ENCODE data around the gene EVI5. TPM values are rescaled to one million over a fixed set of nuclear protein-coding genes. Genes with fewer than 3 reads are reported as not detected.

EVI5 gene
- total RNA-seq, 1 experiment from 2014 or later, result 31.6 TPM

DNA sequence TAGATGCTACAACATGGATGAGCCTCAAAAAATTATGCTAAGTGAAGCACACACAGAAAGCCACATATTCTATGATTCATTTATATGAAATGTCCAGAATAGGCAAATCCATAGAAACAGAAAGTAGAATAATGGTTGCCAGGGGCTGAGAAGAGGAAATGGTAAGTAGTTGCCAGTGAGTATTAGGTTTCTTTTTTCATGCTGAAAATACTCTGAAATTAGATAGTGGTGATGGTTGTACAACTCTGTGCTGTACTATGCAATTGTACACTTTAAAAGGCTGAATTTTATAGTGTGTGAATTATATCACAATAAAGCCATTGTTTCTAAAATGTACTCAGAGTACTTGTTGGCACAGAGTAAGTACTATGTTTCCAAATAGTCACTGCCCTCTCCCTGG is 282.7 kb downstream of the EVI5 start:
- Histone ChIP-seq H3K4me3 (ENCODE audit: low read depth, low read length, poor library complexity, severe bottlenecking) (no peak overlapping the region), H3K9me3 (ENCODE audit: low read depth, low read length, poor library complexity, severe bottlenecking) (no peaks in the 10 kb centered on the region), H3K36me3 (ENCODE audit: insufficient read depth, low read length, poor library complexity, severe bottlenecking) (no peaks in the 10 kb centered on the region), H3K4me1 (ENCODE audit: insufficient read depth, low read length, poor library complexity, severe bottlenecking) (no peaks in the 10 kb centered on the region), H3K27me3 (replicated peaks; ENCODE audit: insufficient read depth, low read depth, low read length, poor library complexity) (no peaks in the 10 kb centered on the region), H3K27ac (ENCODE audit: low read depth, low read length, poor library complexity, severe bottlenecking) (no peak overlapping the region)
- TF ChIP-seq EZH2 (IDR thresholded peaks at IDR 0.05; ENCODE audit: borderline replicate concordance, low read depth, low read length, poor library complexity, severe bottlenecking), result no peak
- TF ChIP-seq, protein P1, sequence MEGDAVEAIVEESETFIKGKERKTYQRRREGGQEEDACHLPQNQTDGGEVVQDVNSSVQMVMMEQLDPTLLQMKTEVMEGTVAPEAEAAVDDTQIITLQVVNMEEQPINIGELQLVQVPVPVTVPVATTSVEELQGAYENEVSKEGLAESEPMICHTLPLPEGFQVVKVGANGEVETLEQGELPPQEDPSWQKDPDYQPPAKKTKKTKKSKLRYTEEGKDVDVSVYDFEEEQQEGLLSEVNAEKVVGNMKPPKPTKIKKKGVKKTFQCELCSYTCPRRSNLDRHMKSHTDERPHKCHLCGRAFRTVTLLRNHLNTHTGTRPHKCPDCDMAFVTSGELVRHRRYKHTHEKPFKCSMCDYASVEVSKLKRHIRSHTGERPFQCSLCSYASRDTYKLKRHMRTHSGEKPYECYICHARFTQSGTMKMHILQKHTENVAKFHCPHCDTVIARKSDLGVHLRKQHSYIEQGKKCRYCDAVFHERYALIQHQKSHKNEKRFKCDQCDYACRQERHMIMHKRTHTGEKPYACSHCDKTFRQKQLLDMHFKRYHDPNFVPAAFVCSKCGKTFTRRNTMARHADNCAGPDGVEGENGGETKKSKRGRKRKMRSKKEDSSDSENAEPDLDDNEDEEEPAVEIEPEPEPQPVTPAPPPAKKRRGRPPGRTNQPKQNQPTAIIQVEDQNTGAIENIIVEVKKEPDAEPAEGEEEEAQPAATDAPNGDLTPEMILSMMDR (conservative IDR thresholded peaks at IDR 0.05; ENCODE audit: low read depth, low read length), result no peak
- ChIA-PET POLR2A (ENCODE audit: low non-redundant PET) (no interaction called here), CTCF (no interaction called here)
- no peak for DNase-seq (ENCODE audit: low spot score)
- intact Hi-C loops (cut with micrococcal nuclease; ENCODE audit: unreplicated experiment), result no loop called here
- BruUV-seq (replicated peaks), result no TSS peak

DNA sequence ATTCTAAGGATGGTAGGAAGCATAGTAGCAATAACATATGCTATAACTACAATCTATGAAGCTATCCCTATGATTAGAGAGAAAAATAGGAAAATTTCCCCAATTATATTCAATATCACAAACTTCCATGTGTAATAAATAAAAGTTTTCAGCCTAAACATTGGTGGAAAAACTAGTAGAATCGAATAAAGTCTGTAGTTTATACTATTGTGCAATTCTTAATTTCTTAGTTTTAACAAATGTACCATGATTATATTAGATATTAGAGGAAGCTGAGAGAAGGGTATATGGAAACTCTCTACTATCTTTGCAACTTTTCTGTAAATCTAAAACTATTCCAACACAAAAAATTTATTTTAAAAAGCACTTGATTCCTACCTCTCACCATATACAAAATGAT is 284.4 kb downstream of the EVI5 start:
- no peaks in the 10 kb centered on the region for H3K9me3 ChIP-seq (ENCODE audit: low read depth, low read length, poor library complexity, severe bottlenecking)
- TF ChIP-seq EZH2 (IDR thresholded peaks at IDR 0.05; ENCODE audit: borderline replicate concordance, low read depth, low read length, poor library complexity, severe bottlenecking), result no peak
- TF ChIP-seq, protein P1 (conservative IDR thresholded peaks at IDR 0.05; ENCODE audit: low read depth, low read length), result no peak
- no peak overlapping the region for H3K27ac ChIP-seq (ENCODE audit: low read depth, low read length, poor library complexity, severe bottlenecking)
- ChIA-PET POLR2A (ENCODE audit: low non-redundant PET) (no interaction called here), CTCF (no interaction called here)
- no TSS peak for BruUV-seq (replicated peaks)
- no peaks in the 10 kb centered on the region for H3K27me3 ChIP-seq (replicated peaks; ENCODE audit: insufficient read depth, low read depth, low read length, poor library complexity)
- H3K36me3 ChIP-seq (ENCODE audit: insufficient read depth, low read length, poor library complexity, severe bottlenecking), result no peaks in the 10 kb centered on the region
- intact Hi-C loops (cut with micrococcal nuclease; ENCODE audit: unreplicated experiment), result no loop called here
- no peaks in the 10 kb centered on the region for H3K4me1 ChIP-seq (ENCODE audit: insufficient read depth, low read length, poor library complexity, severe bottlenecking)
- no peak for DNase-seq (ENCODE audit: low spot score)
- no peak overlapping the region for H3K4me3 ChIP-seq (ENCODE audit: low read depth, low read length, poor library complexity, severe bottlenecking)

DNA sequence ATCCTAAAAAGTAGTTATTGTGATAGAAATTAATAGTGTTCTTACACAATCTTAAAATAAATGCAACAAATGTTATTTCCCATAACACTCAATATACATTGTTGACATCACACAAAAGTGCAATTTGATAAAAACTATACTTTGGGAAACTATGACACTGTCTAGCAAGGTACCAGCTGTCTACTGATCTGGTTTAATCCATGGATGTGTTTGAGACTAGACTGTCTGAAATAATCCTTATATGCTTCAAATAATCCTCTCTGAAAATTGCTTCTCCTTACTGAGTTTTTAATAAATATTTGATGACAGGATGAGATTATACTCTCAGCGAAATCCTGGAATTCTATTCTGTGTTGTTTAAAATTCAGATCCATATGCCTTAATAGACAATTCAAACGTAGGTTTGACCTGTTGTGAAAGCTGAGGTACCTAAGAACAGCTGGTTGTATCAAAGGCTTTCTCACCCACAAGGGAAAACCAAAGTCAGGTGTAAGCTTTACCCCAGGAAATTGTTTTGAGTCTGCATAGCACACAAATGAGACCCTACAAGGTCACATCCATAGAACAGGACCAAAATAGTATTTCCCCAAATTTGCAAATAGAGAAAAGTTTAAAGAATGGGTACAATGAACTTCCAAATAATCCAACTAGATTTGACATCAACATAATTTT is 289.4 kb downstream of the EVI5 start:
- BruUV-seq (replicated peaks), result no TSS peak

More for the DNA sequence above, 289.4 kb downstream of the EVI5 start:
- ChIA-PET CTCF (no interaction called here), POLR2A (ENCODE audit: low non-redundant PET) (no interaction called here)
- H3K4me3 ChIP-seq (ENCODE audit: low read depth, low read length, poor library complexity, severe bottlenecking), result no peak overlapping the region
- DNase-seq (ENCODE audit: low spot score), result no peak
- no peaks in the 10 kb centered on the region for H3K4me1 ChIP-seq (ENCODE audit: insufficient read depth, low read length, poor library complexity, severe bottlenecking)
- H3K27ac ChIP-seq (ENCODE audit: low read depth, low read length, poor library complexity, severe bottlenecking), result no peak overlapping the region
- intact Hi-C loops (cut with micrococcal nuclease; ENCODE audit: unreplicated experiment), result no loop called here
- TF ChIP-seq EZH2 (IDR thresholded peaks at IDR 0.05; ENCODE audit: borderline replicate concordance, low read depth, low read length, poor library complexity, severe bottlenecking), result no peak
- H3K27me3 ChIP-seq (replicated peaks; ENCODE audit: insufficient read depth, low read depth, low read length, poor library complexity), result no peaks in the 10 kb centered on the region
- H3K36me3 ChIP-seq (ENCODE audit: insufficient read depth, low read length, poor library complexity, severe bottlenecking), result no peaks in the 10 kb centered on the region
- no peaks in the 10 kb centered on the region for H3K9me3 ChIP-seq (ENCODE audit: low read depth, low read length, poor library complexity, severe bottlenecking)
